ENCODE results near the gene RNPEP. TPM values are rescaled to one million over a fixed set of nuclear protein-coding genes. Genes with fewer than 3 reads are reported as not detected.
A peak's percentile ranks its signal among the peaks of the same experiment; 100 is the strongest.

RNPEP gene
- total RNA-seq, 2 donors from 2014 or later, result 46.6 to 73.5 TPM

DNA sequence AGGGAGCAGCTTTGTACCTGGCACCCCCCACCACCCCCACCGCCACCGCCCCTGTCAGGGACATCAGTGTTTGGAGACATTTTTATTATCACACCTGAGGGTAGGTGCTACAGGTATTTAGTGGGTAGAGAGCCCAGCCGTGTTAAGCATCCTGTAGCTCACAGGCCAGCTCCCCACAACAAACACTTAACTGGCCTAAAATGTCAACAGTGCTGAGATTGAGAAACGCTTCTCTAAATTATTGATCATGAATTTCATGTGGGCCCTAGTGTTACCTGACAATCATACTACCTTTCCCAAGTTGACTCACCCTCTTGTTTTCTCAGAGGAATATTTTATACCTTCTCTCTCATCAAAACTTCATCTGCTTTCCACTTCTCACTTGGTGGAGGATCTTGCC lies 49.3 kb downstream of the RNPEP start:
- no peak for DNase-seq
- Mint-ChIP-seq H3K36me3 (ENCODE audit: low read depth) (no peaks in the 10 kb centered on the region), H3K9me3 (peaks cover 2% of the 10 kb centered on the region), H3K4me3 (no peak overlapping the region), H3K27ac (no peak overlapping the region), H3K27me3 (ENCODE audit: insufficient read depth) (no peaks in the 10 kb centered on the region), H3K4me1 (peaks cover 23% of the 10 kb centered on the region)
- TF ChIP-seq, protein P1, sequence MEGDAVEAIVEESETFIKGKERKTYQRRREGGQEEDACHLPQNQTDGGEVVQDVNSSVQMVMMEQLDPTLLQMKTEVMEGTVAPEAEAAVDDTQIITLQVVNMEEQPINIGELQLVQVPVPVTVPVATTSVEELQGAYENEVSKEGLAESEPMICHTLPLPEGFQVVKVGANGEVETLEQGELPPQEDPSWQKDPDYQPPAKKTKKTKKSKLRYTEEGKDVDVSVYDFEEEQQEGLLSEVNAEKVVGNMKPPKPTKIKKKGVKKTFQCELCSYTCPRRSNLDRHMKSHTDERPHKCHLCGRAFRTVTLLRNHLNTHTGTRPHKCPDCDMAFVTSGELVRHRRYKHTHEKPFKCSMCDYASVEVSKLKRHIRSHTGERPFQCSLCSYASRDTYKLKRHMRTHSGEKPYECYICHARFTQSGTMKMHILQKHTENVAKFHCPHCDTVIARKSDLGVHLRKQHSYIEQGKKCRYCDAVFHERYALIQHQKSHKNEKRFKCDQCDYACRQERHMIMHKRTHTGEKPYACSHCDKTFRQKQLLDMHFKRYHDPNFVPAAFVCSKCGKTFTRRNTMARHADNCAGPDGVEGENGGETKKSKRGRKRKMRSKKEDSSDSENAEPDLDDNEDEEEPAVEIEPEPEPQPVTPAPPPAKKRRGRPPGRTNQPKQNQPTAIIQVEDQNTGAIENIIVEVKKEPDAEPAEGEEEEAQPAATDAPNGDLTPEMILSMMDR (conservative IDR thresholded peaks at IDR 0.05), result no peak
- H3K9ac ChIP-seq (ENCODE audit: extremely low read depth, low read length, poor library complexity, severe bottlenecking), result no peak overlapping the region
- no peaks in the 10 kb centered on the region for H3K27me3 ChIP-seq (ENCODE audit: control insufficient read depth, insufficient read depth, low read length, poor library complexity, severe bottlenecking)
- H3K9me3 ChIP-seq (ENCODE audit: control insufficient read depth, low read length), result no peaks in the 10 kb centered on the region
- no peak overlapping the region for H3K27ac ChIP-seq (ENCODE audit: low read depth, low read length)
- no peak overlapping the region for H3K4me3 ChIP-seq (ENCODE audit: low read length)
- H3K36me3 ChIP-seq (ENCODE audit: control insufficient read depth, insufficient read depth, low read length), result no peaks in the 10 kb centered on the region
- H3K4me1 ChIP-seq (ENCODE audit: control insufficient read depth, insufficient read depth, low read length), result no peaks in the 10 kb centered on the region
- WGBS, 2 experiments (ENCODE audit: insufficient coverage in 1 of 2, insufficient read length in 1 of 2), result 83 to 100% methylated on average over 2 of the region's 4 CpGs

DNA sequence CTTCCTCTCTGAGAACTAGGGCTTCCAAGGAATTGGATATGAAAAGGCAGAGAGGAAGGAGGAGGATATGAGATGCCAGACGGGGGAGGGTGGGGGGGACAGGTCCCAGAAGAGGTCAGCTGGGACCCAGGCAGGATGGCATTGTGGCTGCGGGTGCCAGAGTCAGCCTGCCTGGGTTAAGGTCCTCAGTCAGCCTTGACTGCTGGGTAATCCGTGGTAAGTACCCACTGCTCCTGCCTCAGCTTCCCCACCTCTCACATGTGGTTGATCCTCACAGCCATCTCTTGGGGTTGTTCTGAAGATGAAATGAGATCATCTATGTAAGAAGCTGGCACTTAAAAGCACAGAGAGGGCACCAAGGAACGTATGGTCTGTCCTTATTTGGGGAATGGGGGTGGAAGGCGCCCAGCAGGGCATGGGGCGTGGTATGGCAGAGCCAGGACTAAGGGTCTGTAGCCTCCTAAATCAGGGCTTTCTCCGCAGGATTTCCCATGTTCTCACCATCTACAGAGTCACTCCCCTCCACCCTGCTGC lies 51.8 kb downstream of the RNPEP start:
- no peak for DNase-seq
- Histone ChIP-seq H3K4me3 (ENCODE audit: low read length) (no peak overlapping the region), H3K9ac (ENCODE audit: extremely low read depth, low read length, poor library complexity, severe bottlenecking) (no peak overlapping the region), H3K27me3 (ENCODE audit: control insufficient read depth, insufficient read depth, low read length, poor library complexity, severe bottlenecking) (no peaks in the 10 kb centered on the region), H3K9me3 (ENCODE audit: control insufficient read depth, low read length) (no peaks in the 10 kb centered on the region), H3K27ac (ENCODE audit: low read depth, low read length) (no peak overlapping the region), H3K36me3 (ENCODE audit: control insufficient read depth, insufficient read depth, low read length) (no peaks in the 10 kb centered on the region), H3K4me1 (ENCODE audit: control insufficient read depth, insufficient read depth, low read length) (no peaks in the 10 kb centered on the region)
- no peaks in the 10 kb centered on the region for H3K9me3 Mint-ChIP-seq
- WGBS, 2 experiments (ENCODE audit: insufficient coverage in 1 of 2, insufficient read length in 1 of 2), result 89 to 94% methylated on average over 5 to 7 of the region's 7 CpGs
- H3K27me3 Mint-ChIP-seq (ENCODE audit: insufficient read depth), result no peaks in the 10 kb centered on the region
- TF ChIP-seq, protein P1 (conservative IDR thresholded peaks at IDR 0.05), result no peak
- H3K4me3 Mint-ChIP-seq, result no peak overlapping the region
- H3K27ac Mint-ChIP-seq, result peak overlapping the region; percentile 90
- no peaks in the 10 kb centered on the region for H3K36me3 Mint-ChIP-seq (ENCODE audit: low read depth)
- peaks cover 23% of the 10 kb centered on the region for H3K4me1 Mint-ChIP-seq

DNA sequence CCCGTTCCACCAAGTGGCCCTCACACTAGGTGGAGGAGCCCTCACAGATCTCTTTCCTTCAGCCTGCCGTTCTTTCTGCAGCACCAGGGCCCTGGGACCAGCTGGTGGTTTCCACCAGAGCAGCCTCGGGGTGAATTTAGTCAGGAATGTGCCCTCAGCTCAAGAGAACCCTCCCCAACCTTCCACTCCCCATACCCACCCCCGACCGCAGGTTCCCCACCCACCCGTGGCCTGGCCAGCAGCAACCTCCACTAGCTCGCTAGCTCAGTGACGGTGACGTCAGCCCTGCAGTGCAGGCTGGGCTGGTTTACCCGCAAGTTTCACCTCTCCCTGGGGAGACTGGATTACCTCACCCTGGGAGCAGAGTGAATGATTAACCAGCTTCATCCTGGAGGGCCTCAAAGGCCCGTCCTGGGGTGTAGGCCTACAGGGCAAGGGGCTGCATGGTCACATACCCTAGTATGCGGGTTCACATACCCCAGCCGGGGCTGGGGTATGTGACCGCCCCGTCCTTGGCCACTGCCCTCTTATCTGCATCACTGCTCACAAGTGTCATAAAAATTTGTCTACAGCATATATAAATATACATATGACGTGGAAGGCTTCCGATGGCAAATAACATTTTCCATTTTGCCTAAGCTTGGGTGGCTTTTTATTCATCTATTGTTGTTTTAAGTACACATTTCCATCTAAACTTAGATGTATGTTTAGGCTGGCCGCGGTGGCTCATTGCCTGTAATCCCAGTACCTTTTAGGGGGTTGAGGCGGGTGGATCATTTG lies 52.4 kb downstream of the RNPEP start:
- Mint-ChIP-seq H3K36me3 (ENCODE audit: low read depth) (no peaks in the 10 kb centered on the region), H3K4me1 (peaks cover 16% of the 10 kb centered on the region), H3K27ac (peak overlapping the region; percentile 90), H3K4me3 (no peak overlapping the region), H3K9me3 (no peaks in the 10 kb centered on the region), H3K27me3 (ENCODE audit: insufficient read depth) (no peaks in the 10 kb centered on the region)
- Histone ChIP-seq H3K36me3 (ENCODE audit: control insufficient read depth, insufficient read depth, low read length) (no peaks in the 10 kb centered on the region), H3K27me3 (ENCODE audit: control insufficient read depth, insufficient read depth, low read length, poor library complexity, severe bottlenecking) (no peaks in the 10 kb centered on the region), H3K4me3 (ENCODE audit: low read length) (no peak overlapping the region), H3K4me1 (ENCODE audit: control insufficient read depth, insufficient read depth, low read length) (no peaks in the 10 kb centered on the region), H3K9ac (ENCODE audit: extremely low read depth, low read length, poor library complexity, severe bottlenecking) (no peak overlapping the region), H3K27ac (ENCODE audit: low read depth, low read length) (no peak overlapping the region), H3K9me3 (ENCODE audit: control insufficient read depth, low read length) (no peaks in the 10 kb centered on the region)
- peak; percentile 81 for DNase-seq
- 80% methylated on average over 11 to 20 of the region's 20 CpGs for WGBS, 2 experiments (ENCODE audit: insufficient coverage in 1 of 2, insufficient read length in 1 of 2)
- TF ChIP-seq, protein P1 (conservative IDR thresholded peaks at IDR 0.05), result no peak
